H1 (cell line): ENCODE data around the gene AGAP1. TPM values are rescaled to one million over a fixed set of nuclear protein-coding genes. Genes with fewer than 3 reads are reported as not detected.

Experiments
- CTCF ChIA-PET: fragments of 300-600 bp; sonication (Branson Sonifier 250); formaldehyde crosslinking; loops from one replicate; lab custom pipeline; 2021; ENCODE audit not compliant: partially characterized antibody; lab: Charles Lee
- POLR2A ChIA-PET: fragments of 300-600 bp; sonication (Branson Sonifier 250); formaldehyde crosslinking; loops from one replicate; lab custom pipeline; 2021; ENCODE audit warnings: inconsistent platforms; ENCODE audit not compliant: partially characterized antibody; lab: Charles Lee
- DNase-seq, 2 experiments: peaks; one replicate each; pipeline versions ENCODE4 v3.0.0 to v3.0.0-alpha.2; 2010 to 2022; ENCODE audit warnings: low spot score in 2 of 2, low read depth in 1 of 2, mixed read lengths in 1 of 2
- FAIRE-seq: peaks from 2 replicates; lab custom pipeline; 2011; peaks lifted over from hg19 to GRCh38; lab: Jason Lieb, UNC
- H2AFZ ChIP-seq: 2 replicates; pipeline ENCODE4 v1.8.1; 2012; ENCODE audit warnings: low read length, inconsistent platforms
- H2AK5ac ChIP-seq: 2 replicates; pipeline ENCODE4 v1.6.1; 2013; ENCODE audit warnings: low read depth, low read length
- H2BK120ac ChIP-seq: replicated peaks from 2 replicates; pipeline ENCODE3; 2013; ENCODE audit warnings: low read depth, low read length, inconsistent platforms
- H2BK12ac ChIP-seq: 2 replicates; pipeline ENCODE4 v1.6.1; 2013; ENCODE audit warnings: low read depth, low read length
- H2BK15ac ChIP-seq: 2 replicates; pipeline ENCODE4 v1.6.1; 2013; ENCODE audit warnings: low read length
- H2BK20ac ChIP-seq: 2 replicates; pipeline ENCODE4 v1.6.1; 2013; ENCODE audit warnings: low read length
- H2BK5ac ChIP-seq: 2 replicates; pipeline ENCODE4 v1.6.1; 2013; ENCODE audit warnings: low read depth, low read length
- H3K14ac ChIP-seq: 2 replicates; pipeline ENCODE4 v1.6.1; 2013; ENCODE audit warnings: inconsistent platforms; ENCODE audit not compliant: insufficient read length
- H3K18ac ChIP-seq: 2 replicates; pipeline ENCODE4 v1.6.1; 2013; ENCODE audit warnings: low read length; ENCODE audit errors: extremely low read depth
- H3K23ac ChIP-seq: 2 replicates; pipeline ENCODE4 v1.6.1; 2013; ENCODE audit warnings: inconsistent platforms; ENCODE audit not compliant: insufficient read length
- H3K23me2 ChIP-seq: 2 replicates; pipeline ENCODE4 v1.6.1; 2013; ENCODE audit warnings: low read depth, low read length
- H3K27ac ChIP-seq: 2 replicates; pipeline ENCODE4 v1.6.1; 2011; ENCODE audit warnings: low read depth, low read length, inconsistent platforms
- H3K27me3 ChIP-seq, 4 experiments: replicated peaks in 1 of 4; 1 replicate in 1 of 4; 2 replicates in 3 of 4; pipeline versions ENCODE4 v1.6.1 to v1.8.1; 2011 to 2013; ENCODE audit warnings: low read length in 3 of 4, mild to moderate bottlenecking in 3 of 4, inconsistent platforms in 2 of 4, mixed read lengths in 2 of 4, moderate library complexity in 1 of 4; ENCODE audit not compliant: control insufficient read depth in 3 of 4, insufficient read depth in 3 of 4; ENCODE audit errors: extremely low read depth in 1 of 4
- H3K36me3 ChIP-seq, 4 experiments: 2 replicates each; pipeline versions ENCODE4 v1.6.1 to v1.8.1; 2011 to 2013; ENCODE audit warnings: mild to moderate bottlenecking in 4 of 4, low read length in 3 of 4, moderate library complexity in 2 of 4, control low read depth in 1 of 4, inconsistent platforms in 1 of 4; ENCODE audit not compliant: insufficient read depth in 4 of 4, control insufficient read depth in 2 of 4
- H3K4ac ChIP-seq: replicated peaks from 2 replicates; pipeline ENCODE3; 2013; ENCODE audit warnings: low read length, low read depth, mixed read lengths, inconsistent platforms; ENCODE audit not compliant: insufficient read length
- H3K4me1 ChIP-seq, 4 experiments: replicated peaks in 1 of 4; 1 replicate in 1 of 4; 2 replicates in 3 of 4; pipeline versions ENCODE4 v1.6.1 to v1.8.1; 2011 to 2013; ENCODE audit warnings: low read length in 3 of 4, inconsistent platforms in 2 of 4, mixed read lengths in 1 of 4; ENCODE audit not compliant: insufficient read depth in 4 of 4, control insufficient read depth in 3 of 4
- H3K4me2 ChIP-seq, 2 experiments: 2 replicates each; pipeline versions ENCODE4 v1.6.1 to v1.8.1; 2011 to 2013; ENCODE audit warnings: low read depth in 2 of 2, low read length in 2 of 2, control low read depth in 1 of 2, inconsistent platforms in 1 of 2, mild to moderate bottlenecking in 1 of 2; ENCODE audit not compliant: insufficient read depth in 1 of 2
- H3K4me3 ChIP-seq, 4 experiments: fragments of 200-600, 300-600 bp in 1 of 4; sonication (generic), shearing (Covaris generic), sonication (Bioruptor Twin) in 1 of 4; 2 replicates each; pipeline versions ENCODE4 v1.5.1 to v1.8.1; 2011 to 2016; ENCODE audit warnings: low read length in 4 of 4, low read depth in 3 of 4, control low read depth in 2 of 4, inconsistent platforms in 2 of 4, mild to moderate bottlenecking in 2 of 4, mixed read lengths in 1 of 4, moderate library complexity in 1 of 4; ENCODE audit not compliant: insufficient read depth in 2 of 4; ENCODE audit errors: extremely low read depth in 1 of 4
- H3K56ac ChIP-seq: replicated peaks from 2 replicates; pipeline ENCODE3; 2013; ENCODE audit warnings: low read depth, mild to moderate bottlenecking, mixed read lengths, low read length, inconsistent platforms; ENCODE audit not compliant: insufficient read length
- H3K79me1 ChIP-seq: 2 replicates; pipeline ENCODE4 v1.6.1; 2013; ENCODE audit warnings: low read depth, low read length, control low read depth
- H3K79me2 ChIP-seq, 2 experiments: 2 replicates each; pipeline versions ENCODE4 v1.6.1 to v1.8.1; 2012 to 2013; ENCODE audit warnings: low read length in 2 of 2, mild to moderate bottlenecking in 2 of 2, inconsistent platforms in 1 of 2; ENCODE audit not compliant: insufficient read depth in 2 of 2, control insufficient read depth in 1 of 2
- H3K9ac ChIP-seq, 4 experiments: replicated peaks in 1 of 4; 1 replicate in 1 of 4; 2 replicates in 3 of 4; pipeline versions ENCODE4 v1.6.1 to v1.8.1; 2011 to 2013; ENCODE audit warnings: low read depth in 3 of 4, low read length in 3 of 4, control low read depth in 2 of 4, mild to moderate bottlenecking in 2 of 4, moderate library complexity in 2 of 4, inconsistent platforms in 1 of 4; ENCODE audit errors: extremely low read depth in 1 of 4
- H3K9me3 ChIP-seq, 2 experiments: 2 replicates each; pipeline versions ENCODE4 v1.6.1 to v1.8.1; 2012 to 2013; ENCODE audit warnings: mild to moderate bottlenecking in 2 of 2, moderate library complexity in 2 of 2, control low read depth in 1 of 2, inconsistent platforms in 1 of 2, low read depth in 1 of 2, low read length in 1 of 2, mixed read lengths in 1 of 2; ENCODE audit not compliant: insufficient read depth in 2 of 2
- H4K20me1 ChIP-seq, 2 experiments: replicated peaks in 1 of 2; 2 replicates each; pipeline versions ENCODE3 to v1.8.1; 2011 to 2013; ENCODE audit warnings: inconsistent platforms in 2 of 2, low read length in 2 of 2, mild to moderate bottlenecking in 1 of 2; ENCODE audit not compliant: insufficient read depth in 2 of 2, control insufficient read depth in 1 of 2
- H4K5ac ChIP-seq: 2 replicates; pipeline ENCODE4 v1.6.1; 2013; ENCODE audit warnings: low read length, low read depth, mixed read lengths, inconsistent platforms; ENCODE audit not compliant: insufficient read length
- H4K8ac ChIP-seq: 2 replicates; pipeline ENCODE4 v1.8.0; 2013; ENCODE audit warnings: mild to moderate bottlenecking, moderate library complexity, low read length, inconsistent platforms; ENCODE audit not compliant: insufficient read depth; ENCODE audit errors: extremely low read depth
- H4K91ac ChIP-seq: replicated peaks from 2 replicates; pipeline ENCODE3; 2013; ENCODE audit warnings: low read length, mixed read lengths, inconsistent platforms; ENCODE audit not compliant: insufficient read length
- BACH1 ChIP-seq: IDR thresholded peaks from 2 replicates; pipeline ENCODE4 v1.6.1; 2012; ENCODE audit warnings: low read length, improper control_type of control experiment
- EZH2 ChIP-seq: fragments of 200-600 bp; sonication (generic); IDR thresholded peaks from 2 replicates; pipeline ENCODE4 v1.7.1; 2012; ENCODE audit warnings: low read depth, mild to moderate bottlenecking, moderate library complexity, low read length, inconsistent platforms; ENCODE audit not compliant: severe bottlenecking
- HDAC6 ChIP-seq: IDR thresholded peaks from one replicate; pipeline ENCODE4 v1.7.1; 2012; ENCODE audit warnings: low read depth, mild to moderate bottlenecking, inconsistent platforms, low read length, moderate library complexity
- NANOG ChIP-seq: IDR thresholded peaks from 2 replicates; pipeline ENCODE4 v1.6.1; 2011; ENCODE audit warnings: low read length, low read depth, mild to moderate bottlenecking, inconsistent platforms; ENCODE audit not compliant: insufficient read depth, poor library complexity, severe bottlenecking
- PHF8 ChIP-seq: fragments of 200-600 bp; sonication (generic); conservative IDR thresholded peaks from 2 replicates; pipeline ENCODE4 v1.7.1; 2012; ENCODE audit warnings: low read depth, mild to moderate bottlenecking, inconsistent platforms, low read length, moderate library complexity
- RBBP5 ChIP-seq: IDR thresholded peaks from 2 replicates; pipeline ENCODE4 v1.7.1; 2012; ENCODE audit warnings: low read depth, mild to moderate bottlenecking, inconsistent platforms, low read length, moderate library complexity, borderline replicate concordance
- SAP30 ChIP-seq: fragments of 300-600 bp; sonication (generic); IDR thresholded peaks from 2 replicates; pipeline ENCODE4 v1.7.1; 2012; ENCODE audit warnings: low read length, moderate library complexity, mild to moderate bottlenecking, inconsistent platforms; ENCODE audit not compliant: insufficient read depth, insufficient replicate concordance
- WGBS, 2 experiments: shearing (Covaris generic) in 1 of 2; methylation state at CpG; one replicate each; pipeline versions ENCODE4 v1.1.6 to v1.1.7; 2013 to 2015; ENCODE audit warnings: low lambda C conversion rate in 2 of 2, mixed read lengths in 2 of 2, inconsistent platforms in 1 of 2, low coverage in 1 of 2, missing lambda C conversion rate in 1 of 2; ENCODE audit not compliant: insufficient replicate concordance in 2 of 2, insufficient coverage in 1 of 2, insufficient read length in 1 of 2; ENCODE audit errors: extremely low coverage in 1 of 2, missing lambda C conversion rate in 1 of 2; 5-methylcytosine and 5-hydroxymethylcytosine counted together
- polyA plus RNA-seq, 7 experiments: library from polyadenylated mRNA; depleted of rRNA in 3 of 7; stranded (reverse) in 5 of 7; unstranded in 2 of 7; fragments of >200 nt in 5 of 7; fragments of 200-250 nt in 2 of 7; gene quantifications; 1 replicate in 5 of 7; 2 replicates in 1 of 7; 4 replicates in 1 of 7; pipeline versions ENCODE4 v1.2.1 to v1.2.3, GENCODE V29; 2011 to 2013; ENCODE audit warnings: missing spikeins in 2 of 7, mixed read lengths in 2 of 7
- total RNA-seq: library from RNA; stranded (reverse); fragmentation: NEBNext Ultra II Directional; extraction: Animal tissue kit (Norgen Biotek cat#: 25700); gene quantifications from 2 replicates; pipeline ENCODE4 v1.2.1, GENCODE V29; 2021
- TF ChIP-seq, protein P1 (sequence below), 3 experiments: IDR thresholded peaks; 1 replicate in 2 of 3; 2 replicates in 1 of 3; pipeline versions ENCODE4 v1.5.1 to v1.6.1; 2011; ENCODE audit warnings: low read length in 3 of 3, mild to moderate bottlenecking in 3 of 3, inconsistent platforms in 2 of 3, low read depth in 1 of 3, moderate library complexity in 1 of 3; ENCODE audit not compliant: insufficient read depth in 1 of 3; ENCODE audit errors: control extremely low read depth in 1 of 3

AGAP1 gene
- total and polyA plus RNA-seq, 2 of the 8 experiments (the other 6 are each of a cell fraction or from before 2014, with no cell fraction given): 18.1 to 39.4 TPM

DNA sequence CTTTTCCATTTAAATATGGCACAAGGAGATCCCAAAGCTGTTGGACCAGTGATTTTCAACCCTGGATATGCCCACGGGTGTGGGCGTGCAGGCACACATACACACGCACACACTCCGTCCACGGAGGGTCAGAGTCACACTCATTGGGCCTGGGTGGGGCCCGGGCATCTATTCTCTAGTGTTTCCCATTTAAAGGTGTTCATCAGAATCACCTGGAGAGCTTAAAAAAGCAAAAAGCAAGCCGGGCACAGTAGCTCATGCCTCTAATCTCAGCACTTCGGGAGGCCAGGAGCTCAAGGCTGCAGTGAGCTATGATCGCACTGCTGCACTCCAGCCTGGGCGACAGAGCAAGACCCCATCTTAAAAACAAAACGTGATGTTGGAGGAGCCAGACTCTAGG lies 345.4 kb downstream of the AGAP1 start:
- Histone ChIP-seq H3K79me2 (no peaks in the 10 kb centered on the region), H3K14ac (no peak overlapping the region), H4K91ac (no peak overlapping the region), H2BK15ac (no peak overlapping the region), H2BK20ac (no peak overlapping the region), H3K4me2 (no peak overlapping the region), H2AFZ (no peak overlapping the region), H3K4me1 (peaks cover 0 to 6% (median 2%) of the 10 kb centered on the region in 4 experiments; a peak in 4 of 7 replicates), H2AK5ac (no peak overlapping the region), H3K9me3 (no peaks in the 10 kb centered on the region), H4K8ac (no peak overlapping the region), H3K23me2 (no peaks in the 10 kb centered on the region), H2BK5ac (no peak overlapping the region), H3K27me3 (no peaks in the 10 kb centered on the region), H4K5ac (no peak overlapping the region), H4K20me1 (no peaks in the 10 kb centered on the region), H3K79me1 (no peaks in the 10 kb centered on the region), H2BK12ac (no peak overlapping the region), H3K9ac (no peak overlapping the region), H3K23ac (no peak overlapping the region), H3K4ac (no peak overlapping the region), H3K36me3 (no peaks in the 10 kb centered on the region), H3K4me3 (no peak overlapping the region), H2BK120ac (no peak overlapping the region), H3K18ac (no peak overlapping the region), H3K56ac (no peak overlapping the region), H3K27ac (no peak overlapping the region)
- FAIRE-seq: no peak
- no peak for DNase-seq
- 87% methylated on average over 11 of the region's 11 CpGs; no CpG with 5 or more reads in 1 of the 2 experiments for WGBS, 2 experiments
- ChIA-PET POLR2A (no interaction called here), CTCF (interaction anchor here (1.1 kb wide), 1 partner anchor 9 kb away, joined by 3 read pairs; no protein-coding TSS in a partner anchor)
- TF ChIP-seq EZH2 (no peak), PHF8 (no peak), HDAC6 (no peak), RBBP5 (no peak), NANOG (no peak), SAP30 (no peak), BACH1 (no peak)
- TF ChIP-seq, protein P1, sequence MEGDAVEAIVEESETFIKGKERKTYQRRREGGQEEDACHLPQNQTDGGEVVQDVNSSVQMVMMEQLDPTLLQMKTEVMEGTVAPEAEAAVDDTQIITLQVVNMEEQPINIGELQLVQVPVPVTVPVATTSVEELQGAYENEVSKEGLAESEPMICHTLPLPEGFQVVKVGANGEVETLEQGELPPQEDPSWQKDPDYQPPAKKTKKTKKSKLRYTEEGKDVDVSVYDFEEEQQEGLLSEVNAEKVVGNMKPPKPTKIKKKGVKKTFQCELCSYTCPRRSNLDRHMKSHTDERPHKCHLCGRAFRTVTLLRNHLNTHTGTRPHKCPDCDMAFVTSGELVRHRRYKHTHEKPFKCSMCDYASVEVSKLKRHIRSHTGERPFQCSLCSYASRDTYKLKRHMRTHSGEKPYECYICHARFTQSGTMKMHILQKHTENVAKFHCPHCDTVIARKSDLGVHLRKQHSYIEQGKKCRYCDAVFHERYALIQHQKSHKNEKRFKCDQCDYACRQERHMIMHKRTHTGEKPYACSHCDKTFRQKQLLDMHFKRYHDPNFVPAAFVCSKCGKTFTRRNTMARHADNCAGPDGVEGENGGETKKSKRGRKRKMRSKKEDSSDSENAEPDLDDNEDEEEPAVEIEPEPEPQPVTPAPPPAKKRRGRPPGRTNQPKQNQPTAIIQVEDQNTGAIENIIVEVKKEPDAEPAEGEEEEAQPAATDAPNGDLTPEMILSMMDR (IDR thresholded peaks at IDR 0.05; ENCODE audit: control extremely low read depth in 1 of 3, insufficient read depth in 1 of 3, low read depth in 1 of 3, low read length in 3 of 3): no peak
